Measurements from ENCODE around the gene WNT5B. TPM values are rescaled to one million over a fixed set of nuclear protein-coding genes. Genes with fewer than 3 reads are reported as not detected.

The WNT5B gene
- total and polyA plus RNA-seq, 9 donors, result 3.1 to 20.3 (median 8.5) TPM

- Histone ChIP-seq H3K4me1 (ENCODE audit: insufficient read depth) (peaks cover 15% of the 10 kb centered on the region), H3K9me3 (no peaks in the 10 kb centered on the region), H3K4me3 (no peak overlapping the region), H3K27me3 (no peaks in the 10 kb centered on the region), H3K27ac (no peak overlapping the region), H3K36me3 (no peaks in the 10 kb centered on the region)
- no peak for DNase-seq
- TF ChIP-seq CTCF (IDR thresholded peaks at IDR 0.05), result no peak
- no peak for TF ChIP-seq POLR2A (IDR thresholded peaks at IDR 0.05)
- TF ChIP-seq EP300 (IDR thresholded peaks at IDR 0.05), result no peak
- intact Hi-C loops (cut with DNase I), result no loop called here
- 91 to 96% (median 95%) methylated on average over 3 of the region's 3 CpGs for WGBS, 3 donors
These were observed 20.9 kb upstream of the WNT5B start for GRCh38 chr12:1607940-1608712.

GRCh38 chr12:1608713-1609119 is 20.3 kb upstream of the WNT5B start:
- Histone ChIP-seq H3K4me1 (ENCODE audit: insufficient read depth) (peaks cover 15% of the 10 kb centered on the region), H3K36me3 (no peaks in the 10 kb centered on the region), H3K27ac (no peak overlapping the region), H3K27me3 (no peaks in the 10 kb centered on the region), H3K4me3 (no peak overlapping the region), H3K9me3 (no peaks in the 10 kb centered on the region)
- intact Hi-C loops (cut with DNase I), result no loop called here
- DNase-seq, result no peak
- TF ChIP-seq POLR2A (IDR thresholded peaks at IDR 0.05) (no peak), CTCF (IDR thresholded peaks at IDR 0.05) (no peak), EP300 (IDR thresholded peaks at IDR 0.05) (no peak)
- 20 to 28% (median 27%) methylated on average over 5 of the region's 5 CpGs for WGBS, 3 donors

- Histone ChIP-seq H3K27me3 (no peaks in the 10 kb centered on the region), H3K9me3 (no peaks in the 10 kb centered on the region)
- 51 to 78% (median 70%) methylated on average over 7 of the region's 7 CpGs for WGBS, 3 donors
These were observed 18.9 kb upstream of the WNT5B start for GRCh38 chr12:1610072-1610643.

More at GRCh38 chr12:1610072-1610643, 18.9 kb upstream of the WNT5B start:
- DNase-seq, result peak in 1 of 5 donors; percentile 8
- Histone ChIP-seq H3K4me1 (ENCODE audit: insufficient read depth) (peaks cover 13% of the 10 kb centered on the region), H3K27ac (no peak overlapping the region), H3K36me3 (no peaks in the 10 kb centered on the region), H3K4me3 (no peak overlapping the region)
- TF ChIP-seq CTCF (IDR thresholded peaks at IDR 0.05), result no peak
- TF ChIP-seq EP300 (IDR thresholded peaks at IDR 0.05), result no peak
- TF ChIP-seq POLR2A (IDR thresholded peaks at IDR 0.05), result no peak
- intact Hi-C loops (cut with DNase I), result no loop called here

Measured in ovary (tissue), 9 donors.